ENCODE results near the gene C1orf94.

Gene C1orf94

GRCh38 chr1:34266127-34266951 is 89.6 kb downstream of the C1orf94 start:
- peaks cover 54% of the 10 kb centered on the region for H3K27me3 ChIP-seq (ENCODE audit: insufficient read depth, low read depth, severe bottlenecking)
- no peak for TF ChIP-seq CTCF (IDR thresholded peaks at IDR 0.05; ENCODE audit: low read depth, low read length)
- H3K27ac ChIP-seq = no peak overlapping the region
- H3K4me3 ChIP-seq (ENCODE audit: low read depth, low read length) = no peak overlapping the region
- H3K9me3 ChIP-seq (ENCODE audit: severe bottlenecking) = no peaks in the 10 kb centered on the region
- no peak for DNase-seq
- H3K36me3 ChIP-seq = no peaks in the 10 kb centered on the region

GRCh38 chr1:34267326-34267725 is 90.6 kb downstream of the C1orf94 start:
- TF ChIP-seq CTCF (IDR thresholded peaks at IDR 0.05; ENCODE audit: low read depth, low read length) = no peak
- Histone ChIP-seq H3K27ac (no peak overlapping the region), H3K27me3 (ENCODE audit: insufficient read depth, low read depth, severe bottlenecking) (peaks cover 50% of the 10 kb centered on the region), H3K36me3 (no peaks in the 10 kb centered on the region), H3K9me3 (ENCODE audit: severe bottlenecking) (no peaks in the 10 kb centered on the region), H3K4me3 (ENCODE audit: low read depth, low read length) (no peak overlapping the region)
- DNase-seq = no peak

GRCh38 chr1:34268311-34268954 is 91.7 kb downstream of the C1orf94 start:
- Histone ChIP-seq H3K36me3 (no peaks in the 10 kb centered on the region), H3K9me3 (ENCODE audit: severe bottlenecking) (no peaks in the 10 kb centered on the region), H3K27ac (no peak overlapping the region), H3K4me3 (ENCODE audit: low read depth, low read length) (no peak overlapping the region), H3K27me3 (ENCODE audit: insufficient read depth, low read depth, severe bottlenecking) (peaks cover 45% of the 10 kb centered on the region)
- DNase-seq = no peak
- TF ChIP-seq CTCF (IDR thresholded peaks at IDR 0.05; ENCODE audit: low read depth, low read length) = no peak
